Neuronal stem cell (in vitro differentiated cells): ENCODE results near the gene HNRNPH1.

Experiments used
- DNase-seq: peaks from one replicate; pipeline ENCODE4 v3.0.0-alpha.2; 2013; ENCODE audit warnings: low spot score
- H2AFZ ChIP-seq: one replicate; pipeline ENCODE4 v1.6.1; 2013; ENCODE audit warnings: mild to moderate bottlenecking, low read length, inconsistent platforms
- H2AK5ac ChIP-seq: 2 replicates; pipeline ENCODE4 v1.6.1; 2013; ENCODE audit warnings: low read depth, mild to moderate bottlenecking, inconsistent platforms, low read length, moderate library complexity, mixed read lengths
- H2BK120ac ChIP-seq: 2 replicates; pipeline ENCODE4 v1.6.1; 2013; ENCODE audit warnings: low read depth, mild to moderate bottlenecking, inconsistent platforms, low read length, moderate library complexity, mixed read lengths
- H2BK12ac ChIP-seq: one replicate; pipeline ENCODE4 v1.6.1; 2013; ENCODE audit warnings: low read length, inconsistent platforms
- H2BK15ac ChIP-seq: 2 replicates; pipeline ENCODE4 v1.6.1; 2013; ENCODE audit warnings: mild to moderate bottlenecking, low read length, inconsistent platforms, mixed read lengths
- H2BK5ac ChIP-seq: one replicate; pipeline ENCODE4 v1.6.1; 2013; ENCODE audit warnings: inconsistent platforms, mild to moderate bottlenecking, low read length, moderate library complexity
- H3K14ac ChIP-seq: one replicate; pipeline ENCODE4 v1.6.1; 2013; ENCODE audit warnings: low read length, inconsistent platforms
- H3K18ac ChIP-seq: 2 replicates; pipeline ENCODE4 v1.6.1; 2013; ENCODE audit warnings: low read length, inconsistent platforms
- H3K23ac ChIP-seq: 2 replicates; pipeline ENCODE4 v1.6.1; 2013; ENCODE audit warnings: low read depth, mild to moderate bottlenecking, mixed read lengths, low read length, inconsistent platforms; ENCODE audit not compliant: poor library complexity
- H3K27ac ChIP-seq: replicated peaks from 3 replicates; pipeline ENCODE4 v1.5.1; 2013; ENCODE audit warnings: low read length, inconsistent platforms
- H3K27me3 ChIP-seq, 3 experiments: 2 replicates each; pipeline ENCODE4 v1.6.1; 2013; ENCODE audit warnings: low read length in 3 of 3, mild to moderate bottlenecking in 2 of 3, inconsistent platforms in 1 of 3, low read depth in 1 of 3, mixed read lengths in 1 of 3, moderate library complexity in 1 of 3; ENCODE audit not compliant: control insufficient read depth in 3 of 3, insufficient read depth in 3 of 3
- H3K36me3 ChIP-seq, 2 donors: replicated peaks in 1 of 2; 2 replicates each; pipeline ENCODE4 v1.6.1; 2013; ENCODE audit warnings: low read length in 2 of 2; ENCODE audit not compliant: control insufficient read depth in 2 of 2, insufficient read depth in 2 of 2
- H3K4ac ChIP-seq: 2 replicates; pipeline ENCODE4 v1.6.1; 2013; ENCODE audit warnings: inconsistent platforms, mild to moderate bottlenecking, low read length, moderate library complexity
- H3K4me1 ChIP-seq, 2 donors: 1 replicate in 1 of 2; 2 replicates in 1 of 2; pipeline ENCODE4 v1.6.1; 2013; ENCODE audit warnings: low read length in 2 of 2, low read depth in 1 of 2; ENCODE audit not compliant: control insufficient read depth in 2 of 2, insufficient read depth in 1 of 2
- H3K4me2 ChIP-seq: one replicate; pipeline ENCODE4 v1.6.1; 2013; ENCODE audit warnings: mild to moderate bottlenecking, low read length, inconsistent platforms; ENCODE audit not compliant: insufficient read depth, poor library complexity, severe bottlenecking
- H3K4me3 ChIP-seq, 2 donors: 2 replicates each; pipeline ENCODE4 v1.5.1; 2013; ENCODE audit warnings: low read length in 2 of 2, mild to moderate bottlenecking in 2 of 2, inconsistent platforms in 1 of 2, moderate library complexity in 1 of 2
- H3K79me1 ChIP-seq: one replicate; pipeline ENCODE4 v1.6.1; 2013; ENCODE audit warnings: low read depth, mild to moderate bottlenecking, inconsistent platforms, low read length, moderate library complexity
- H3K9ac ChIP-seq: one replicate; pipeline ENCODE4 v1.6.1; 2013; ENCODE audit warnings: mild to moderate bottlenecking, low read depth, low read length, inconsistent platforms; ENCODE audit not compliant: poor library complexity
- H3K9me3 ChIP-seq, 2 donors: replicated peaks in 1 of 2; 2 replicates each; pipeline versions ENCODE3 to v1.6.1; 2013; ENCODE audit warnings: low read length in 2 of 2, mild to moderate bottlenecking in 2 of 2, inconsistent platforms in 1 of 2, low read depth in 1 of 2, mixed read lengths in 1 of 2, moderate library complexity in 1 of 2; ENCODE audit not compliant: control insufficient read depth in 2 of 2, insufficient read depth in 1 of 2
- H4K8ac ChIP-seq: one replicate; pipeline ENCODE4 v1.6.1; 2013; ENCODE audit warnings: low read depth, mild to moderate bottlenecking, inconsistent platforms, low read length, moderate library complexity
- H4K91ac ChIP-seq: one replicate; pipeline ENCODE4 v1.6.1; 2013; ENCODE audit warnings: low read length, low read depth, mild to moderate bottlenecking, inconsistent platforms; ENCODE audit not compliant: poor library complexity
- WGBS, 2 donors: extraction: QIAGEN DNeasy Blood & Tissue Kit; methylation state at CpG; one replicate each; pipeline ENCODE4 v1.1.7; 2013; ENCODE audit warnings: missing lambda C conversion rate in 2 of 2, mixed read lengths in 1 of 2; ENCODE audit not compliant: insufficient read length in 2 of 2, insufficient replicate concordance in 1 of 2; ENCODE audit errors: extremely low coverage in 2 of 2; 5-methylcytosine and 5-hydroxymethylcytosine counted together

The HNRNPH1 gene

GRCh38 chr5:179610109-179610902 is 13.2 kb downstream of the HNRNPH1 start:
- Histone ChIP-seq H4K91ac (no peak overlapping the region), H3K36me3 (peaks cover 57 to 94% of the 10 kb centered on the region in 2 donors), H2BK120ac (no peak overlapping the region), H2BK12ac (no peak overlapping the region), H2BK5ac (no peak overlapping the region), H3K4ac (no peak overlapping the region), H3K79me1 (peaks cover 3% of the 10 kb centered on the region), H3K23ac (peak overlapping the region; percentile 26), H2BK15ac (no peak overlapping the region), H3K14ac (no peak overlapping the region), H3K4me3 (no peak overlapping the region), H3K18ac (no peak overlapping the region), H2AK5ac (no peak overlapping the region), H3K9me3 (peaks cover 0 to 2% of the 10 kb centered on the region in 2 donors), H2AFZ (no peak overlapping the region), H3K27ac (no peak overlapping the region), H3K27me3 (no peaks in the 10 kb centered on the region), H4K8ac (no peak overlapping the region), H3K9ac (no peak overlapping the region), H3K4me2 (no peak overlapping the region), H3K4me1 (no peaks in the 10 kb centered on the region)
- no peak for DNase-seq
- no CpG with 5 or more reads among the region's 23 CpGs for WGBS, 2 donors

DNA sequence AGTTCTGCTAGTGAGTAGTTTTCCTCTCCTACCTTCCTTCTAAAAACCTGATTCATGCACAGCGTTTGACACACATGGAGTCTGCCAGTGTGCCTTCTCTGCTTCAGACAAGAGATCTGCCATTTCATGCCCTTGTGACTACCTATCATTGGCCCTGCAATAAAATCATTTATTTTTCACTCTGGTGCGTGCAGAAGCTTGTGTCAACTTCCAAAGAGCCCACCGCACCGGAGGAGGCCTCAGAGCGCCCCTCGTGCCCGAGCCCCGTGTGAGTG is 13.7 kb downstream of the HNRNPH1 start:
- no peak overlapping the region for H3K14ac ChIP-seq
- no peak overlapping the region for H3K9ac ChIP-seq
- H2BK15ac ChIP-seq = no peak overlapping the region
- peaks cover 3% of the 10 kb centered on the region for H3K79me1 ChIP-seq
- no peak overlapping the region for H3K18ac ChIP-seq
- no peak for DNase-seq
- no peak overlapping the region for H2BK5ac ChIP-seq
- H3K4me2 ChIP-seq = no peak overlapping the region
- no peak overlapping the region for H2BK120ac ChIP-seq
- no peak overlapping the region for H3K4me3 ChIP-seq
- H2BK12ac ChIP-seq = no peak overlapping the region
- H3K36me3 ChIP-seq = peaks cover 54 to 93% of the 10 kb centered on the region in 2 donors
- WGBS, 2 donors = no CpG with 5 or more reads among the region's 8 CpGs
- H3K9me3 ChIP-seq = peaks cover 0 to 2% of the 10 kb centered on the region in 2 donors
- H3K23ac ChIP-seq = peak overlapping the region; percentile 3
- no peaks in the 10 kb centered on the region for H3K27me3 ChIP-seq
- H3K27ac ChIP-seq = no peak overlapping the region
- no peaks in the 10 kb centered on the region for H3K4me1 ChIP-seq
- H4K8ac ChIP-seq = no peak overlapping the region
- H2AK5ac ChIP-seq = no peak overlapping the region
- no peak overlapping the region for H2AFZ ChIP-seq
- no peak overlapping the region for H4K91ac ChIP-seq
- no peak overlapping the region for H3K4ac ChIP-seq

- H3K4me1 ChIP-seq = no peaks in the 10 kb centered on the region
- H3K4me3 ChIP-seq = no peak overlapping the region
- no peak overlapping the region for H2BK12ac ChIP-seq
- WGBS, 2 donors = no CpG with 5 or more reads among the region's 5 CpGs
- no peak overlapping the region for H3K14ac ChIP-seq
- no peak for DNase-seq
- H4K91ac ChIP-seq = no peak overlapping the region
- H2BK120ac ChIP-seq = no peak overlapping the region
- peaks cover 52 to 90% of the 10 kb centered on the region in 2 donors for H3K36me3 ChIP-seq
- no peak overlapping the region for H2AFZ ChIP-seq
- H3K9ac ChIP-seq = no peak overlapping the region
- H3K9me3 ChIP-seq = peaks cover 0 to 2% of the 10 kb centered on the region in 2 donors
- H2BK15ac ChIP-seq = no peak overlapping the region
- H2BK5ac ChIP-seq = no peak overlapping the region
- H4K8ac ChIP-seq = no peak overlapping the region
- no peak overlapping the region for H3K4ac ChIP-seq
- no peak overlapping the region for H2AK5ac ChIP-seq
- no peaks in the 10 kb centered on the region for H3K27me3 ChIP-seq
- H3K27ac ChIP-seq = no peak overlapping the region
- H3K18ac ChIP-seq = no peak overlapping the region
- peaks cover 3% of the 10 kb centered on the region for H3K79me1 ChIP-seq
- peak overlapping the region; percentile 8 for H3K23ac ChIP-seq
- H3K4me2 ChIP-seq = no peak overlapping the region
These were observed 15.3 kb downstream of the HNRNPH1 start for GRCh38 chr5:179608131-179608581.

DNA sequence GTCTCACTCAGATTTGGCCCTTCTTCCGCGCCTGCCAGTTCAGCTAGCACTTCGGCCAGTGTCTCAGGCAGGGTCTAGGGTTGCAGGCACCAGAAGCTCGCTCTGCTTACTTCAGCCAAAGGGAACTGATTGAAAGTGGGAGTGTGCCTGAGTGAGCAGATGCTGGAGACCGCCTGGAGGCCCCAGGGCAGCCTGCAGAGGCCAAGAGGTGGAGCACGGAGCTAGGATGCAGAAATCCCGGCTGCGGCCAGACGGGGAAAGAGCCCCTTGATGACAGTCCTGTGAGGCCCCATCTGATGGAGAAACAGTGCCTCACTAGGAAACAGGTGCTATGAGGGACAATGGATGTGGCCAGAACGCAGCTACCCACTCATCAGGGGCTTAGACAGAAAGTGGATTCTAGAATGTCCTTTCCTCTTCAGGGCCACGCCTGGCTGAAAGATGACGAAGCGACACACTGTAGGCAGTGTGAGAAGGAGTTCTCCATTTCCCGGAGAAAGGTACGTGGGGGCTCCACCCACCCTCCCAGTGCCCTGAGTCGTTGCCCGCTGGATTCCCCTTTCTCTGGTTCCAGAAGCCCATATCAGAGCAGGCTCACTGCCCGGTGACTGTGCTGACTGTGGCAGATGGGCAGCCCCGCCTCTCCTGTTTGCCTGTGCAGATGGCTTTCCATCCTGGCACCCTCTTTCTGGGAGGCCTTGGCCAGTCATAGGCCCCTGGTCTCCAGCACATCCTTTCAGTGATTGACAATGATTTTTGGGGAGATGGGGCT is 16.1 kb downstream of the HNRNPH1 start:
- H3K9ac ChIP-seq = no peak overlapping the region
- peak overlapping the region; percentile 58 for H2BK5ac ChIP-seq
- no CpG with 5 or more reads among the region's 19 CpGs for WGBS, 2 donors
- H2BK120ac ChIP-seq = no peak overlapping the region
- peak overlapping the region; percentile 8 for H3K23ac ChIP-seq
- no peak overlapping the region for H3K27ac ChIP-seq
- H3K27me3 ChIP-seq = no peaks in the 10 kb centered on the region
- peaks cover 0 to 2% of the 10 kb centered on the region in 2 donors for H3K9me3 ChIP-seq
- H3K36me3 ChIP-seq = peaks cover 48 to 88% of the 10 kb centered on the region in 2 donors
- no peak overlapping the region for H2BK15ac ChIP-seq
- H3K4ac ChIP-seq = no peak overlapping the region
- no peak overlapping the region for H3K18ac ChIP-seq
- no peak for DNase-seq
- H2AFZ ChIP-seq = no peak overlapping the region
- no peak overlapping the region for H4K91ac ChIP-seq
- H3K4me3 ChIP-seq = no peak overlapping the region
- H2BK12ac ChIP-seq = no peak overlapping the region
- no peak overlapping the region for H2AK5ac ChIP-seq
- peaks cover 3% of the 10 kb centered on the region for H3K79me1 ChIP-seq
- H3K4me2 ChIP-seq = no peak overlapping the region
- H3K4me1 ChIP-seq = no peaks in the 10 kb centered on the region
- no peak overlapping the region for H3K14ac ChIP-seq
- H4K8ac ChIP-seq = no peak overlapping the region
